ENCODE results near the gene DVL2. TPM values are rescaled to one million over a fixed set of nuclear protein-coding genes. Genes with fewer than 3 reads are reported as not detected.

Gene DVL2
- total RNA-seq, 1 experiment from 2014 or later = 82.9 TPM

DNA sequence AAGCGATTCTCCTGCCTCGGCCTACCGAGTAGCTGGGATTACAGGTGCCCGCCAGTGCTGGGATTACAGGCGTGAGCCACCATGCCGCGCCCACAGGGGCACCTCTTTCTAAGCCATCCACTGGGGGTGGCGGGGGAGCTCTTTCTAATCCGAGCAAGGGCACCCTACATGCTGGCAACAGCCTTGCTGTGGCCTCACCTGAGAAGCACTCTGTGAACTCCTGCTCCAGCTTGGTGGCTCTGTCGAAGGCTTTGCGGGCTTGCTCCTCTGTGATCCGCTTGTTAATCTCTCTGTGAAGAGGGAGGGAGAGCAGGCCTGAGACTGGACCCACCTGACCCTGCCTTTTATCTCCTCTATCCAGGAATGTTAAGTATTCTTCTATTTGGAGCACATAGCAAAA, 43.2 kb downstream of the DVL2 start:
- Histone ChIP-seq H3K4me1 (ENCODE audit: insufficient read depth, low read length) (no peaks in the 10 kb centered on the region), H2AFZ (ENCODE audit: low read length) (no peak overlapping the region), H3K79me2 (ENCODE audit: insufficient read depth, low read length) (no peaks in the 10 kb centered on the region), H2BK20ac (ENCODE audit: low read depth, low read length, poor library complexity, severe bottlenecking) (no peak overlapping the region), H2BK5ac (ENCODE audit: insufficient read length, low read length) (no peak overlapping the region), H3K14ac (ENCODE audit: insufficient read depth, low read length) (no peak overlapping the region), H3K4me2 (ENCODE audit: insufficient read depth, insufficient read length, low read length) (no peak overlapping the region), H4K91ac (ENCODE audit: insufficient read length, low read depth, low read length) (no peak overlapping the region), H3K23me2 (ENCODE audit: insufficient read length, low read depth, low read length, poor library complexity, severe bottlenecking) (no peaks in the 10 kb centered on the region), H2BK15ac (ENCODE audit: low read depth, low read length) (no peak overlapping the region), H3K56ac (ENCODE audit: insufficient read length, low read depth, low read length) (no peak overlapping the region), H3K9ac (ENCODE audit: extremely low read depth, insufficient read length, low read length) (no peak overlapping the region), H4K8ac (replicated peaks; ENCODE audit: insufficient read length, low read depth, low read length) (no peak overlapping the region), H3K18ac (ENCODE audit: insufficient read length, low read depth, low read length) (no peak overlapping the region), H3K27ac (ENCODE audit: insufficient read length, low read depth, low read length) (no peak overlapping the region), H2BK12ac (ENCODE audit: insufficient read length, low read depth, low read length) (no peak overlapping the region), H2AK5ac (ENCODE audit: insufficient read length, low read length) (no peak overlapping the region), H3K4ac (ENCODE audit: low read depth, low read length) (no peak overlapping the region), H4K5ac (ENCODE audit: insufficient read length, low read depth, low read length) (no peak overlapping the region), H3K79me1 (ENCODE audit: insufficient read depth, low read depth, low read length, poor library complexity, severe bottlenecking) (no peaks in the 10 kb centered on the region), H3K27me3 (ENCODE audit: insufficient read depth, low read length) (no peaks in the 10 kb centered on the region), H2BK120ac (ENCODE audit: low read depth, low read length, poor library complexity, severe bottlenecking) (no peak overlapping the region), H3K23ac (ENCODE audit: insufficient read length, low read depth, low read length) (no peak overlapping the region), H4K20me1 (ENCODE audit: control insufficient read depth, insufficient read depth, insufficient read length) (no peaks in the 10 kb centered on the region), H3K9me3 (ENCODE audit: control insufficient read depth, low read depth, low read length) (no peaks in the 10 kb centered on the region), H3T11ph (ENCODE audit: low read length) (no peak overlapping the region)
- Mint-ChIP-seq H3K4me3 (no peak overlapping the region), H3K36me3 (ENCODE audit: insufficient read depth in 1 of 3, low read depth in 3 of 3) (peaks cover 34 to 60% (median 50%) of the 10 kb centered on the region in 3 experiments), H3K9me3 (no peaks in the 10 kb centered on the region), H3K27ac (peak overlapping the region in 1 of 3 experiments; percentile 48; a peak in 1 of 7 replicates), H3K4me1 (peaks cover 4 to 6% of the 10 kb centered on the region in 2 experiments; a peak in 1 of 4 replicates), H3K27me3 (ENCODE audit: low read depth) (no peaks in the 10 kb centered on the region)
- TF ChIP-seq, protein P1, sequence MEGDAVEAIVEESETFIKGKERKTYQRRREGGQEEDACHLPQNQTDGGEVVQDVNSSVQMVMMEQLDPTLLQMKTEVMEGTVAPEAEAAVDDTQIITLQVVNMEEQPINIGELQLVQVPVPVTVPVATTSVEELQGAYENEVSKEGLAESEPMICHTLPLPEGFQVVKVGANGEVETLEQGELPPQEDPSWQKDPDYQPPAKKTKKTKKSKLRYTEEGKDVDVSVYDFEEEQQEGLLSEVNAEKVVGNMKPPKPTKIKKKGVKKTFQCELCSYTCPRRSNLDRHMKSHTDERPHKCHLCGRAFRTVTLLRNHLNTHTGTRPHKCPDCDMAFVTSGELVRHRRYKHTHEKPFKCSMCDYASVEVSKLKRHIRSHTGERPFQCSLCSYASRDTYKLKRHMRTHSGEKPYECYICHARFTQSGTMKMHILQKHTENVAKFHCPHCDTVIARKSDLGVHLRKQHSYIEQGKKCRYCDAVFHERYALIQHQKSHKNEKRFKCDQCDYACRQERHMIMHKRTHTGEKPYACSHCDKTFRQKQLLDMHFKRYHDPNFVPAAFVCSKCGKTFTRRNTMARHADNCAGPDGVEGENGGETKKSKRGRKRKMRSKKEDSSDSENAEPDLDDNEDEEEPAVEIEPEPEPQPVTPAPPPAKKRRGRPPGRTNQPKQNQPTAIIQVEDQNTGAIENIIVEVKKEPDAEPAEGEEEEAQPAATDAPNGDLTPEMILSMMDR (conservative IDR thresholded peaks at IDR 0.05) = no peak
- WGBS (ENCODE audit: extremely low coverage, insufficient read length, low lambda C conversion rate) = no CpG with 5 or more reads among the region's 12 CpGs
- no peak for DNase-seq

Measured in H9 (cell line).